Neural cell (in vitro differentiated cells): ENCODE results near the gene CNTNAP5. TPM values are rescaled to one million over a fixed set of nuclear protein-coding genes. Genes with fewer than 3 reads are reported as not detected.

Experiments
- H2AFZ ChIP-seq: fragments of 200-600, 300-800 bp; sonication (generic), shearing (Covaris generic); 2 replicates; pipeline ENCODE4 v1.6.0; 2014; ENCODE audit warnings: low read depth, mild to moderate bottlenecking, antibody characterized with exemption, low read length, moderate library complexity
- H3F3A ChIP-seq: fragments of 200-600 bp; shearing (Covaris generic); 2 replicates; pipeline ENCODE4 v1.6.1; 2016; ENCODE audit warnings: mild to moderate bottlenecking, moderate library complexity, mixed read lengths, antibody characterized with exemption, low read length; ENCODE audit not compliant: insufficient read depth, poor library complexity, severe bottlenecking
- H3K27ac ChIP-seq: fragments of 200-600, 300-800 bp; sonication (generic), shearing (Covaris generic); 2 replicates; pipeline ENCODE4 v1.5.1; 2014; ENCODE audit warnings: mild to moderate bottlenecking, low read length, moderate library complexity
- H3K27me3 ChIP-seq: fragments of 300-800, 200-600 bp; sonication (generic), shearing (Covaris generic); 2 replicates; pipeline ENCODE4 v1.6.0; 2014; ENCODE audit warnings: mild to moderate bottlenecking, low read depth, low read length, moderate library complexity; ENCODE audit not compliant: insufficient read depth
- H3K36me3 ChIP-seq: fragments of 300-800, 200-600 bp; sonication (generic), shearing (Covaris generic); 2 replicates; pipeline ENCODE4 v1.5.1; 2014; ENCODE audit warnings: mild to moderate bottlenecking, antibody characterized with exemption, low read length, moderate library complexity; ENCODE audit not compliant: insufficient read depth
- H3K4me2 ChIP-seq: fragments of 300-800, 200-600 bp; sonication (generic), shearing (Covaris generic); 2 replicates; pipeline ENCODE4 v1.6.0; 2014; ENCODE audit warnings: mild to moderate bottlenecking, low read length
- H3K4me3 ChIP-seq: fragments of 300-800, 200-600 bp; sonication (generic), shearing (Covaris generic); 2 replicates; pipeline ENCODE4 v1.5.1; 2014; ENCODE audit warnings: mild to moderate bottlenecking, low read length, moderate library complexity
- H3K79me2 ChIP-seq: fragments of 200-600 bp; shearing (Covaris generic); replicated peaks from 2 replicates; pipeline ENCODE4 v1.6.0; 2014; ENCODE audit warnings: mild to moderate bottlenecking, low read length, moderate library complexity; ENCODE audit not compliant: insufficient read depth
- H3K9ac ChIP-seq: fragments of 300-800, 200-600 bp; sonication (generic), shearing (Covaris generic); 2 replicates; pipeline ENCODE4 v1.6.1; 2016; ENCODE audit warnings: mild to moderate bottlenecking, low read length, mixed read lengths
- H3K9me2 ChIP-seq: fragments of 200-600 bp; shearing (Covaris generic); 2 replicates; pipeline ENCODE4 v1.6.1; 2016; ENCODE audit warnings: mild to moderate bottlenecking, low read length, mixed read lengths; ENCODE audit not compliant: insufficient read depth
- H3K9me3 ChIP-seq: fragments of 200-600, 300-800 bp; sonication (generic), shearing (Covaris generic); 2 replicates; pipeline ENCODE4 v1.6.1; 2016; ENCODE audit warnings: mild to moderate bottlenecking, mixed run types, low read length, moderate library complexity, mixed read lengths
- H4K20me1 ChIP-seq: fragments of 200-600 bp; shearing (Covaris generic); 2 replicates; pipeline ENCODE4 v1.6.1; 2016; ENCODE audit warnings: mild to moderate bottlenecking, mixed run types; ENCODE audit not compliant: insufficient read depth
- EP300 ChIP-seq: fragments of 450-650 bp; conservative IDR thresholded peaks from 2 replicates; pipeline ENCODE4 v1.6.1; 2014; ENCODE audit warnings: antibody characterized with exemption, mild to moderate bottlenecking, moderate library complexity; ENCODE audit not compliant: poor library complexity, severe bottlenecking
- EZH2 ChIP-seq: fragments of 200-600, 300-800 bp; shearing (Covaris generic), sonication (generic); IDR thresholded peaks from 2 replicates; pipeline ENCODE4 v1.6.1; 2014; ENCODE audit warnings: antibody characterized with exemption, low read length, borderline replicate concordance, mild to moderate bottlenecking; ENCODE audit not compliant: insufficient read depth, poor library complexity, severe bottlenecking
- MXI1 ChIP-seq: fragments of 450-650 bp; conservative IDR thresholded peaks from 2 replicates; pipeline ENCODE4 v1.6.1; 2014; ENCODE audit warnings: antibody characterized with exemption, mild to moderate bottlenecking; ENCODE audit not compliant: poor library complexity, severe bottlenecking
- POLR2AphosphoS5 ChIP-seq: IDR thresholded peaks from 2 replicates; pipeline ENCODE4 v1.6.1; 2012
- RAD21 ChIP-seq: fragments of 450-650 bp; conservative IDR thresholded peaks from 2 replicates; pipeline ENCODE4 v1.6.1; 2014; ENCODE audit warnings: antibody characterized with exemption, mild to moderate bottlenecking, moderate library complexity
- SMC3 ChIP-seq: fragments of 450-650 bp; conservative IDR thresholded peaks from 2 replicates; pipeline ENCODE4 v1.6.1; 2014; ENCODE audit warnings: antibody characterized with exemption, mild to moderate bottlenecking, moderate library complexity; ENCODE audit not compliant: poor library complexity
- TAF1 ChIP-seq: IDR thresholded peaks from 2 replicates; pipeline ENCODE4 v1.6.1; 2012; ENCODE audit warnings: low read depth
- polyA plus RNA-seq: library from polyadenylated mRNA; depleted of rRNA; stranded (reverse); fragments of >200 nt; gene quantifications from 2 replicates; pipeline ENCODE4 v1.2.3, GENCODE V29; 2014
- TF ChIP-seq, protein P1 (sequence below): IDR thresholded peaks from 2 replicates; pipeline ENCODE4 v1.6.1; 2012; ENCODE audit warnings: borderline replicate concordance
- TF ChIP-seq, protein P2 (sequence below): fragments of 450-650 bp; IDR thresholded peaks from 2 replicates; pipeline ENCODE4 v1.5.1; 2014; ENCODE audit warnings: antibody characterized with exemption, mild to moderate bottlenecking, moderate library complexity; ENCODE audit not compliant: poor library complexity, severe bottlenecking

The CNTNAP5 gene
- polyA plus RNA-seq, 1 donor from 2014 or later, result 19.3 TPM

DNA sequence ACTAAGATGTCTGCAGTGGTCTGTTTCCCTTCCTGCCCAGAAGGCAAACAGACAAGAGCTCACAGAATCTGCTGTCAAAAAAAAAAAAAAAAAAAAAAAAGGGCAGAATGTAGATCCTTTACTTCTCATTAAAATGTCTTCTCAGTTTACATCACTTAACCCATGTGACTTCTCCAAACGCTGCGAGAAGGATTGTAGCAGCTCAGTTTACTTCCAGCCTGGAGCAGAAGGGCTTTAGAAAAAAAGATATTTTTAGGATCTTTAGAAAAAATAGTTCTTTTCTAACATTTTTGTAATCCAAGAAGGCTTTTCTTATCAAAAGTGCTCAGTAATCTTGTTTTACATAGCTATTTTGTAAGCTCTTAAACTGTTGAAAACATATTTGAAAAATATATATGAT is 425.4 kb downstream of the CNTNAP5 start:
- Histone ChIP-seq H3K36me3 (no peaks in the 10 kb centered on the region), H3K79me2 (no peaks in the 10 kb centered on the region), H3K4me3 (no peak overlapping the region), H4K20me1 (no peaks in the 10 kb centered on the region), H3K9ac (no peak overlapping the region), H3K27ac (no peak overlapping the region), H3F3A (no peaks in the 10 kb centered on the region), H3K9me3 (no peaks in the 10 kb centered on the region), H3K4me2 (no peak overlapping the region), H3K27me3 (no peaks in the 10 kb centered on the region), H3K9me2 (no peaks in the 10 kb centered on the region), H2AFZ (no peak overlapping the region)
- TF ChIP-seq SMC3, result no peak
- TF ChIP-seq, protein P1, sequence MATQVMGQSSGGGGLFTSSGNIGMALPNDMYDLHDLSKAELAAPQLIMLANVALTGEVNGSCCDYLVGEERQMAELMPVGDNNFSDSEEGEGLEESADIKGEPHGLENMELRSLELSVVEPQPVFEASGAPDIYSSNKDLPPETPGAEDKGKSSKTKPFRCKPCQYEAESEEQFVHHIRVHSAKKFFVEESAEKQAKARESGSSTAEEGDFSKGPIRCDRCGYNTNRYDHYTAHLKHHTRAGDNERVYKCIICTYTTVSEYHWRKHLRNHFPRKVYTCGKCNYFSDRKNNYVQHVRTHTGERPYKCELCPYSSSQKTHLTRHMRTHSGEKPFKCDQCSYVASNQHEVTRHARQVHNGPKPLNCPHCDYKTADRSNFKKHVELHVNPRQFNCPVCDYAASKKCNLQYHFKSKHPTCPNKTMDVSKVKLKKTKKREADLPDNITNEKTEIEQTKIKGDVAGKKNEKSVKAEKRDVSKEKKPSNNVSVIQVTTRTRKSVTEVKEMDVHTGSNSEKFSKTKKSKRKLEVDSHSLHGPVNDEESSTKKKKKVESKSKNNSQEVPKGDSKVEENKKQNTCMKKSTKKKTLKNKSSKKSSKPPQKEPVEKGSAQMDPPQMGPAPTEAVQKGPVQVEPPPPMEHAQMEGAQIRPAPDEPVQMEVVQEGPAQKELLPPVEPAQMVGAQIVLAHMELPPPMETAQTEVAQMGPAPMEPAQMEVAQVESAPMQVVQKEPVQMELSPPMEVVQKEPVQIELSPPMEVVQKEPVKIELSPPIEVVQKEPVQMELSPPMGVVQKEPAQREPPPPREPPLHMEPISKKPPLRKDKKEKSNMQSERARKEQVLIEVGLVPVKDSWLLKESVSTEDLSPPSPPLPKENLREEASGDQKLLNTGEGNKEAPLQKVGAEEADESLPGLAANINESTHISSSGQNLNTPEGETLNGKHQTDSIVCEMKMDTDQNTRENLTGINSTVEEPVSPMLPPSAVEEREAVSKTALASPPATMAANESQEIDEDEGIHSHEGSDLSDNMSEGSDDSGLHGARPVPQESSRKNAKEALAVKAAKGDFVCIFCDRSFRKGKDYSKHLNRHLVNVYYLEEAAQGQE, result no peak
- TF ChIP-seq RAD21, result no peak
- no peak for TF ChIP-seq MXI1
- no peak for TF ChIP-seq POLR2AphosphoS5
- TF ChIP-seq, protein P2, sequence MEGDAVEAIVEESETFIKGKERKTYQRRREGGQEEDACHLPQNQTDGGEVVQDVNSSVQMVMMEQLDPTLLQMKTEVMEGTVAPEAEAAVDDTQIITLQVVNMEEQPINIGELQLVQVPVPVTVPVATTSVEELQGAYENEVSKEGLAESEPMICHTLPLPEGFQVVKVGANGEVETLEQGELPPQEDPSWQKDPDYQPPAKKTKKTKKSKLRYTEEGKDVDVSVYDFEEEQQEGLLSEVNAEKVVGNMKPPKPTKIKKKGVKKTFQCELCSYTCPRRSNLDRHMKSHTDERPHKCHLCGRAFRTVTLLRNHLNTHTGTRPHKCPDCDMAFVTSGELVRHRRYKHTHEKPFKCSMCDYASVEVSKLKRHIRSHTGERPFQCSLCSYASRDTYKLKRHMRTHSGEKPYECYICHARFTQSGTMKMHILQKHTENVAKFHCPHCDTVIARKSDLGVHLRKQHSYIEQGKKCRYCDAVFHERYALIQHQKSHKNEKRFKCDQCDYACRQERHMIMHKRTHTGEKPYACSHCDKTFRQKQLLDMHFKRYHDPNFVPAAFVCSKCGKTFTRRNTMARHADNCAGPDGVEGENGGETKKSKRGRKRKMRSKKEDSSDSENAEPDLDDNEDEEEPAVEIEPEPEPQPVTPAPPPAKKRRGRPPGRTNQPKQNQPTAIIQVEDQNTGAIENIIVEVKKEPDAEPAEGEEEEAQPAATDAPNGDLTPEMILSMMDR, result no peak
- TF ChIP-seq TAF1, result no peak
- TF ChIP-seq EZH2, result no peak
- TF ChIP-seq EP300, result no peak

DNA sequence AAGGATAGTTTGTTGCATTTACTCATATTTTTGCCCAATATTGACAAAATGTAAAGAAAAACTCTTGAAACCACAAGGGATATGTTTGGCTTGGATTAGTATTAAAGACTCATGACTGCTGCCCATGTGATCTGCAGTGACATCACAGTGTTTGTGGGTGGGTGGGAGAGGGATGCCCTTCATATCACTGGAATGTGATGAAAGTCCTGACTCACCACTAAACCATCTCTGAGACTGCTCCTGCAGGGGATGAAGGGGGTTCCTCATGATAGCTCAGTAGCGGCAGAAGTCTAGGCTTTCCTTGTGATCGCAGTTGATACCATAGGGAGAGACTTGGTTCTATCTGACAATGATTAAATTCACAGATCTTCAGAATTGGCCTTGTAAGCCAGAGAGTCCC is 451.2 kb downstream of the CNTNAP5 start:
- Histone ChIP-seq H3K36me3 (no peaks in the 10 kb centered on the region), H3K9ac (no peak overlapping the region), H3K9me2 (no peaks in the 10 kb centered on the region), H3K79me2 (no peaks in the 10 kb centered on the region), H3F3A (no peaks in the 10 kb centered on the region), H3K4me2 (no peak overlapping the region), H3K4me3 (no peak overlapping the region), H2AFZ (no peak overlapping the region), H3K9me3 (no peaks in the 10 kb centered on the region), H3K27me3 (no peaks in the 10 kb centered on the region), H4K20me1 (no peaks in the 10 kb centered on the region), H3K27ac (no peak overlapping the region)
- TF ChIP-seq, protein P1, result no peak
- TF ChIP-seq EP300 (no peak), MXI1 (no peak), RAD21 (no peak)
